HG03103 (cell line): ENCODE data around the gene CACTIN.
"Not testable (repeated sequence)": the region's sequence is repeated elsewhere in the genome, so short reads cannot be mapped to it uniquely, and the experiment has no call there.

Experiments
- ATAC-seq: cut with Tn5 transposase; IDR thresholded peaks from one replicate; pipeline ENCODE4 v1.9.1; 2021; ENCODE audit warnings: low read depth; ENCODE audit not compliant: unreplicated experiment

The CACTIN gene

DNA sequence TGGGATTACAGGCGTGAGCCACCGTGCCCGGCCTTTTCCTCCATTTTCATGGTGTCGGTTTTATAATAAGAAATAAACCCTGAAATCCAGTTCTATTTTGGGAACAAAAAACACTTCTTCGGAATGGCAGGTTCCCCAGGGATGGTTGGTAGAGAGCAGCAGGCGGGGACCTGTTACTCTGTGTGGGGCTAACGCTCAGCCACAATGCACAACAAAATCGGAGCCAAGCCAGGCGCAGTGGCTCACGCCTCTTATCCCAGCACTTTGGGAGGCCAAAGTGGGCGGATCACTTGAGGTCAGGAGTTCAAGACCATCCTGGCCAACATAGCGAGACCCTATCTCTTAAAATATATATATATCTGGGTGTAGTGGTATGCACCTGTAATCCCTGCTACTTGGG, 25.6 kb downstream of the CACTIN start:
- no peak for ATAC-seq

DNA sequence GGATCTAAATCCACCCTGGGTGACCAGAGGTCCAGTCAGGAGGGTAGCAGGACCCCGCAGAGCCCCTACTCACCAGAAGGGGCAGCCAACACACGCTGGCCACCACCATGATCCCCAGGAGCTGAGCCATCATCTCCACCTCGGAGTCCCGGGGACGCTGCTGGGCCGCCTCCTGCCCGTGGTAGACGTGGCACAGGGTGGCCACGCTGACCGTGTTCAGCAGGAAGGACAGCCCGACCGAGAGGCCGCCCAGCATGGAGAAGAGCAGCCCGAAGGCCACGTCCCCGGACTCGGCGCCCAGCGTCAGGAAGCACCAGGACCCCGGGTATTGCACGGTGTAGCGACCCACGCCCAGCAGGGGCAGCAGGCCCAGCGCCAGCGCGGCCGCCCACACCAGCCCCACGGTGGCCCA, 26.8 kb downstream of the CACTIN start:
- ATAC-seq, result no peak

DNA sequence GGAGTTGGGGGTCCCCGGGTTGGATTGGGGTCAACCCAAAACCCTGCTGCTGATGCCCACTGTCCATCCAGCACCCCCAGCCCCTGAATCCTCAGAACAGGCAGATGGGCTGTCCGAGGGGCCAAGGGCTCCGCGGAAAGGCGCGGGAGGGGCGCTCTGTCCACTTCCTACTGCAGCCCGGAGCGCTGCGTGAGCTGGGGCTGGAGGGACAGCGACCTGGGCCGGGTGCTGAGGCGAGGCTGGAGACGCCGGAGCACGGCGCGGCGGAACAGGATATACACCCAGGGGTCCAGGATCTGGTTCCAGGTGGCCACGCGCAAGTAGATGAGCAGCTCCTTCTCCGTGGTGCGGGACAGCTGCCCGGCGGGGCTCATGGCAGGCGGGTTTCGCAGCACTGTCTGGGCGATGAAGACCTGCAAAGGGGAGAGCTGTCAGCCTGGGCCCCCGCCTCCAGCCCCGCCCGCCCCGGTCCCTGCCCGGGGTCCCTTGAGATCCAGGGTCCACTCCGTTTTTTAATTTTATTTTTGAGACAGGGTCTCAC, 31.0 kb downstream of the CACTIN start:
- no peak for ATAC-seq

DNA sequence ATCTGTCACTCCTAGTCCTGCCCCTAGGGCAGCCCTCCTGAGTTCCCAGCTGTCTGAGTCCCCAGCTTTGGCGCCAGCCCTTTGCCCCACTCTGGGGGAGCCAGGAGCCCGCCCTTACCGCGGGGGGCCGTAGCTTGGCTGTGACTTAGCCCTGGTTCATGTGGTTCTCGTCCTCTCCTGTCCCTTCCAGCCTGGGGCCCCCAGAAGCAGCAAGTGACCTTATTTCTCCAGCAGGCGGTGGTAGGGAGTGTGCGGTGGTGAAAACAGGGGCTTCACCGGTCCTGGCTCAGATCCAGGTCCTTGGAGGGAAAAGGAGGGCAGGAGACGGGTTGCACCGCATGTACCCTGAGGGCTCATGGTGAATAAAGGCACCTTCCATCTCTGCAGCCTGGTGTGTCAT, 33.4 kb downstream of the CACTIN start:
- ATAC-seq, result no peak

GRCh38 chr19:3591876-3592613, 34.5 kb downstream of the CACTIN start:
- no peak for ATAC-seq

- no peak for ATAC-seq
Observed at GRCh38 chr19:3590991-3591659, 35.5 kb downstream of the CACTIN start.

- no peak for ATAC-seq
Observed at GRCh38 chr19:3589949-3590348, 36.6 kb downstream of the CACTIN start.

DNA sequence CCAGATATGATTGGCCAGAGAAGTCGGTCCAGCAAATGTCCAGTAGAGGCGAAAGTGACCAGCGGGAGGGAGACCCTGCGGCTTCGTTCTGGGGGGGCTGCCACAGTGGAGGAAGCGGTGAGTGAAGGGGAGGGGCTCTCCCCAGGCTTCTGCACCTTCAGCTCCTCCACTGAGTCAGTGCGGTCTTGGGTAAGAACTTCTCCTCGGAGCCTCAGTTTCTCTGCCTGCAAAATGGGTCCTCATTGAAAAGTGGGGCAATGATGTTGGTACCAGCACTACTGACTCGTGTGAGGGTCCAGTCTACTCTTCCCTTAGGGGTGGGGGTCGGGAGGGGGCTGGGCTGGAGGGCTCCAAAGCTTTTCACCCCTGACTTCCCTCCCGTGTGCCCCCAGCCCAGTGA, 37.2 kb downstream of the CACTIN start:
- ATAC-seq, result no peak

GRCh38 chr19:3586707-3587346, 39.8 kb downstream of the CACTIN start:
- no peak for ATAC-seq

GRCh38 chr19:3586127-3586626, 40.4 kb downstream of the CACTIN start:
- no peak for ATAC-seq

DNA sequence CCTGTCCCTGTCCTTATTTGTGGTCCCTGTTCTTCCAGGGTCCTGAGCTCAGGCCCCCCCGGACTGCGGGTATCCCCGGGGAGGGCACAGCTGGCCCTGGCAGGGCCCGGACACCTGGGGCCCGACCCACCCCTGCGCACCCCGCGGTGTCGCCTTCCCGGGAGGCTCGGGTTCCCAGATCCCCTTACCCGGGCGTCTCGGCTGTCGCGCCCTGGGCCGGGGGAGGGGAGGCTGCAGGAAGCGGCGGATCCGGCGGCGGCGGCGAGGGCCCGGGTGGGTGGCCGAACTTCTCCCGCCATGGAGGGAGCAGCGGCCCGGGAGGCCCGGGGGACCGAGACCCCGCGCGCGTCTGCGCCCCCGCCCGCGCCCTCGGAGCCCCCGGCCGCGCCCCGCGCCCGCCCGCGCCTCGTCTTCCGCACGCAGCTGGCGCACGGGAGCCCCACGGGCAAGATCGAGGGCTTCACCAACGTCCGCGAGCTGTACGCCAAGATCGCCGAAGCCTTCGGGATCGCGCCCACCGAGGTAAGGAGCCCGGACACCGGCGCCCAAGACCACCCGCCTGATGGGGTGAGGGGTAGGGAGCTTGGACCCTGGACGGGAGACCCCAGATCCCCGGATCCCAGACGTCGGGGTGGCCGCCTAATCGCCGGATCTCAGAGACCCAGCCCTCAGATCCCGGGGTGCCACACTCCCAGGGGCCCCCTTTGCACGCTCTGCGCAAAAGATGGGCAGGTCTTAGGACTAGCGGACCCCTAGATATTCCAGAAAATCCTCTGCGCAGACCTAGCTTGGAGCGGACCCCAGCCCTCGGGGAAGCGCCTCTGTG, 41.1 kb downstream of the CACTIN start, which contains the start of gene GIPC3:
Gene GIPC3, plus strand, starts transcription at position 178 of the 826 bp plus-strand sequence. Its CDS starts 120 bp downstream, at position 298.
- no peak for ATAC-seq

DNA sequence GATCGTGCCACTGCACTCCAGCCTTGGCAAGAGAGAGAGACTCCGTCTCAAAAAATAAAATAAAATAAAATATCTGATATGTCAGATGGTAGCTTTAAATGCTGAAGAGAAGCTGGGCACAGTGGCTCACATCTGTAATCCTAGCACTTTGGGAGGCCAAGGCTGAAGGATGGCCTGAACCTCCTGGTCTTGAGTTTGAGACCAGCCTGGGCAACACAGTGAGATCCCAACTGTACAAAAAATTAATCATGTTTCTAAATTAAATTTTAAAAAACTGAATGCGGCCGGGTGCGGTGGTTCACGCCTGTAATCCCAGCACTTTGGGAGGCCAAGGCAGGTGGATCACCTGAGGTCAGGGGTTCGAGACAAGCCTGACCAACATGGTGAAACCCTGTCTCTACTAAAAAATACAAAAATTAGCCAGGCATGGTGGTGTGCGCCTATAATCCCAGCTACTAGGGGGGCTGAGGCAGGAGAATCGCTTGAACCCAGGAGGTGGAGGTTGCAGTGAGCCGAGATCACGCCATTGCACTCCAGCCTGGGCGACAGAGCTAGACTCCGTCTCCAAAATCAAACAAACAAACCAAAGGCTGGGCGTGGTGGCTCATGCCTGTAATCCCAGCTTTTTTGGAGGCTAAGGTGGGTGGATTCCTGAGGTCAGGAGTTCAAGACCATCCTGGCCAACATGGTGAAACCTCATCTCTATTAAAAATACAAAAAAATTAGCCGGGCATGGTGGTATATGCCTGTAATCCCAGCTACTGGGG, 42.4 kb downstream of the CACTIN start:
- not testable (repeated sequence) for ATAC-seq

GRCh38 chr19:3581792-3582191, 44.8 kb downstream of the CACTIN start:
- ATAC-seq, result not testable (repeated sequence)

- no peak for ATAC-seq
Observed at GRCh38 chr19:3580156-3580934, 46.2 kb downstream of the CACTIN start.

GRCh38 chr19:3578390-3578789, 48.2 kb downstream of the CACTIN start:
- no peak for ATAC-seq

DNA sequence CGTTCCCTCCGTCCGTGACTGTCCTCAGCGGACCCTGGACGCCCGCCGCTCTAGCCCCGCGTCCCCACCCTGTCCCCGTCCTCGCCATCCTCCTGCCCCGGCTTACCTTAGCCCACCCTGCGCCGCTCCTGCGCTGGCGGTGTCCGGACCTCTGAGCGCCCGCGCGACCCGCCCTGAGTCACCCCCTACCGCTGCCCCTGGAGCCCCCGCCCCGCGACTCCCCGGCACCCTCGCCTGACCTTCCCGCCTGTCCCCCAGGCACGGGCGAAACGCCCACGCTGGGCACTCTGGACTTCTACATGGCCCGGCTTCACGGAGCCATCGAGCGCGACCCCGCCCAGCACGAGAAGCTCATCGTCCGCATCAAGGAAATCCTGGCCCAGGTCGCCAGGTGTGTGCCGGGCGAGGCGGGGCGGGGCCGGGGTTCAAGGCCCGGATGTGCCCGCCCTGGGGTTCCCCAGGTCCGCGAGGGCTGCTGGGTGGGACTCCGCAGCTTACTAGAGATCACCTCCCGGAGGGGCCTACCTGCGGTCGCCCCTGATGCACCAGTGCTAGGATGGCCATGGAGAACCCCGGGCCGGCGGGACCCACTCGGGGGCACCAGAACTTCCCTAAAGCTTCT, 48.8 kb downstream of the CACTIN start:
- no peak for ATAC-seq

DNA sequence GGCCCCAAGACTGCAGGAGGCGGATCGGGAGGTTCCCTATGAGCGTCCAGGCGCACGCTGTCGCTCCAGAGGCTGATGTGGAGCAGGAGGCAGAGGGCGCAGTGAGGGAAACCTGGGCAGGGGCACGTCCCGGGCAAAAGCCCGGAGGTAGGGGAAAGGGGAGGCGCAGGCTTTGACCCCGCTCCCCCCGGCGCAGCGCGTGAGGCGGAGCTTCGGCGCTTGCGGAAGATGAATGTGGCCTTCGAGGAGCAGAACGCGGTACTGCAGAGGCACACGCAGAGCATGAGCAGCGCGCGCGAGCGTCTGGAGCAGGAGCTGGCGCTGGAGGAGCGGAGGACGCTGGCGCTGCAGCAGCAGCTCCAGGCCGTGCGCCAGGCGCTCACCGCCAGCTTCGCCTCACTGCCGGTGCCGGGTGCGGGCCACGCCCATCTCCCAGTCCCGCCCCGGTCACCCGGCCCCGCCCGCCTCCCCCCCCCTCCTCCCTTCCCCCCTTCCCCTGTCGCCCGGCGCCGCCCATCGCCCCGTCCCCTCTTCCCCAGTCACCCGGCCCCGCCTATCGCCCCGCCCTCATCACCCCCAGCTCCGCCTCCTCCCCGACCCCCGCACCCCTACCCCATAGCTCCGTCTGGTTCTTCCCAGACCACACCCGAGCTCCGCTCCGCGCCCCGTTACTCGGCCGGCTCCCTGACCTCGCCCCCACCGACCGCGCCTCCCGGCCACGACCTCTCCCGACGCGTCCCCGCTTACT, 49.7 kb downstream of the CACTIN start:
- no peak for ATAC-seq
